ENCODE measurements around the gene UBR4.

DNA sequence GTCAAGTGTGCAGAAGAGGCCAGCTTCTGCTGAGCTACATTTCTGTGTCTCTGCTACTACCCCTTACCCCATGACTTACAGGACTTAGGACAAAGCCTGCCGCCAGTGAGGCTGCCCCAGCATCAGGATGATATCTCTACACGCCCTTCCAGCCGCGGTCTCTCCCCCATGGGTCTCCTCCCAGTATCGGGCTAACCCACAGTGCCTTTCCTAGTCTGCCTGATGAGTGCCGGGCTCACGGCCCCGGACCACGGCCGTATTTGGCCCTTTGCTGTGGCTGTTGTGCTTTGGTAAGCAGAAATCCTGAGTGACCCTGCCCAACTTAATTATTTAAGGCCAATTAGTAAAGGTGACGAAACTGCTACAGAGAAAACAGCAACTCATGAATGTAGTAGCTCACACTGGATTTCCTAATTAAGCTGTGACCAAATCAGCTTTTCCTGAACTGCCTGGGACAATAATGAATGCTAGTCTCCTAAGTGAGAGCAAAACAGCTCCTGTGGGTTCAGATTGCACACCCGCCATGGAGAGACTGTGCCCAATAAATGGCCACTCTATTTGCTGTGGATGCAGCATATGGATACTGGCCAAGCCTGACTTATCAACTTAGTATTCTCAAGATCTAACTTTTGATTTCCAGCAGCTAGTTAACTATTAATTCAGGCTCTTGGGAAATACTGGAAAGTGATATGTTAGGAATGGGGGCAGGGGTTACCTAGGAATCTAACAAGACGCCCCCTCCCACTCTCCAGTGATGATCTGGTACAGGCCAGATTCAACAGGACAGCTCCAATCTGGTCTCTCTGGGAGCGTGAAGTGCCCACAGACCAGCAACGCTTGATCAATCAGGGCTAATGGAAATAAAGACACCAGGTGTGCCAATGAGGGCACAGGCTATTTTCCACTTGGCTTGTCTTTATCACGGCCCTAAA lies 130.3 kb downstream of the UBR4 start:
- TF ChIP-seq, protein P1, sequence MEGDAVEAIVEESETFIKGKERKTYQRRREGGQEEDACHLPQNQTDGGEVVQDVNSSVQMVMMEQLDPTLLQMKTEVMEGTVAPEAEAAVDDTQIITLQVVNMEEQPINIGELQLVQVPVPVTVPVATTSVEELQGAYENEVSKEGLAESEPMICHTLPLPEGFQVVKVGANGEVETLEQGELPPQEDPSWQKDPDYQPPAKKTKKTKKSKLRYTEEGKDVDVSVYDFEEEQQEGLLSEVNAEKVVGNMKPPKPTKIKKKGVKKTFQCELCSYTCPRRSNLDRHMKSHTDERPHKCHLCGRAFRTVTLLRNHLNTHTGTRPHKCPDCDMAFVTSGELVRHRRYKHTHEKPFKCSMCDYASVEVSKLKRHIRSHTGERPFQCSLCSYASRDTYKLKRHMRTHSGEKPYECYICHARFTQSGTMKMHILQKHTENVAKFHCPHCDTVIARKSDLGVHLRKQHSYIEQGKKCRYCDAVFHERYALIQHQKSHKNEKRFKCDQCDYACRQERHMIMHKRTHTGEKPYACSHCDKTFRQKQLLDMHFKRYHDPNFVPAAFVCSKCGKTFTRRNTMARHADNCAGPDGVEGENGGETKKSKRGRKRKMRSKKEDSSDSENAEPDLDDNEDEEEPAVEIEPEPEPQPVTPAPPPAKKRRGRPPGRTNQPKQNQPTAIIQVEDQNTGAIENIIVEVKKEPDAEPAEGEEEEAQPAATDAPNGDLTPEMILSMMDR (IDR thresholded peaks at IDR 0.05), result no peak
- TF ChIP-seq USF1 (IDR thresholded peaks at IDR 0.05; ENCODE audit: borderline replicate concordance, low read depth), result no peak
- no peak for TF ChIP-seq REST (IDR thresholded peaks at IDR 0.05; ENCODE audit: low read depth, low read length)
- TF ChIP-seq, protein P2, sequence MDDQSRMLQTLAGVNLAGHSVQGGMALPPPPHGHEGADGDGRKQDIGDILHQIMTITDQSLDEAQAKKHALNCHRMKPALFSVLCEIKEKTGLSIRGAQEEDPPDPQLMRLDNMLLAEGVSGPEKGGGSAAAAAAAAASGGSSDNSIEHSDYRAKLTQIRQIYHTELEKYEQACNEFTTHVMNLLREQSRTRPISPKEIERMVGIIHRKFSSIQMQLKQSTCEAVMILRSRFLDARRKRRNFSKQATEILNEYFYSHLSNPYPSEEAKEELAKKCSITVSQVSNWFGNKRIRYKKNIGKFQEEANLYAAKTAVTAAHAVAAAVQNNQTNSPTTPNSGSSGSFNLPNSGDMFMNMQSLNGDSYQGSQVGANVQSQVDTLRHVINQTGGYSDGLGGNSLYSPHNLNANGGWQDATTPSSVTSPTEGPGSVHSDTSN (IDR thresholded peaks at IDR 0.05), result no peak
- no peak for TF ChIP-seq RFX5 (IDR thresholded peaks at IDR 0.05; ENCODE audit: low read length)
- TF ChIP-seq YY1 (IDR thresholded peaks at IDR 0.05; ENCODE audit: low read depth), result no peak
- TF ChIP-seq RCOR1 (IDR thresholded peaks at IDR 0.05; ENCODE audit: low read length), result no peak
